HG03135 (cell line): ENCODE data around the gene SH3TC2.

Source experiments
- ATAC-seq: cut with Tn5 transposase; IDR thresholded peaks from one replicate; pipeline ENCODE4 v1.9.1; 2021; ENCODE audit warnings: mild to moderate bottlenecking, moderate library complexity; ENCODE audit not compliant: unreplicated experiment

Gene SH3TC2

DNA sequence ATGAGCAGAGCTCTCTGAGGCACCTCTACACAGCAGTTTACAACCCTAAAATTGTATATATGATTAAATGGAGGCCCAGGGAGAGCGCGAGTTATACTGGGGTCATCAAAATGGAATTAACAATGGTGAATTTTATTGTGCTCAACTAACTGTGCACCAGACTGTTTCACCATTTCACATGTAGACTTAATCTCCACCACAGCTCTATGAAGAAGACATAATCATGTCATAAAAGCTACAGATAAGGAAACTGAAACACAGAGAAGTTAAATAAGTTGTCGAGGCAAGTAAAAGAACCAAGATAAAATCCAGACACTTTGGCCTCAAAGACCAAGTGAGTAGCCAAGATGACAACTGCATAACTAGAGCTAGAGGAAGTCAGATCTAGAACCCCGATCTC, 1.5 kb downstream of the SH3TC2 start:
- no peak for ATAC-seq

DNA sequence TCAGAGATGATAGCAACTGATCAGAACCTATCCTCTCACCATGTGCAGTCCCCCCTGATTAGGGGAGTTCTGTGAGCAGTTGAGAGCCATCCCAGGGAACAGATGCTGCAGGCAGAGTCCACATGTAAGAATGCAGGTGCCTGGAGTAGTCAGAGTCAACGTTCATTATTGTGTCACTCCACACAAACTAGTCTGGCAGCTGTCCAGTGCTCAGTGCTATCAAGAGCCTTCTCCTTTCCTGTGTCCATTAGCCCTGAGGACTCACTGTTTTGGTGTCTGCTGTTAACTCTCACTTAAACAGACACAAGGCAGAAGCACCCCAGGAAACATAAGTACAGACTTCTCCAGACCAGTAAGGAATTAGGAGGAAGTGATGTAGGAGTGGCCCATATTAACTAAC, 2.5 kb downstream of the SH3TC2 start:
- no peak for ATAC-seq

DNA sequence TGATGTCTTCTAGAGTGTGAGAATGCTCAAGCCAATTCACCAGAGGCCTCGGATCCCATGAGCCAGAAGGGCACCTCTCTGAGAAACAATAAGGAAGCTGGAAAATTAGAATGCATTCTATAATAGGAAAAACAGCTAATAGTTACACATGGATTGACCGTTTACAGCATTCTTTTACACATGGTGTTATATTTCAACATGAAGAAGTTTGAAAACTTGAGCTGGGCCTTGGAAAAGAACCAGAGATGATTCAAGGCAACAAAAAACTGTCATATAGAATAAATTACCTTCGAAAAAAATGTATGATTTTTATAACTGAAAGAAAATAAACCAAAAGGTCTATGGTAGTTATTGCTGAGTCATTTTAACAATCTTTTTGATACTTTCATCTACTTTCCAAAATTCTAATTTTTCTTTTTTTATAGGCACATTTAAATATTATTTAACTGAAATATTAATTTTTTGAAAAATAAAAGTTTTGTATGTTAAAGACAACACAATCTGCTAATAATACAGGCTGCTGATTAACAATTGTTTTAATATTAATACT, 6.2 kb downstream of the SH3TC2 start:
- ATAC-seq: no peak

DNA sequence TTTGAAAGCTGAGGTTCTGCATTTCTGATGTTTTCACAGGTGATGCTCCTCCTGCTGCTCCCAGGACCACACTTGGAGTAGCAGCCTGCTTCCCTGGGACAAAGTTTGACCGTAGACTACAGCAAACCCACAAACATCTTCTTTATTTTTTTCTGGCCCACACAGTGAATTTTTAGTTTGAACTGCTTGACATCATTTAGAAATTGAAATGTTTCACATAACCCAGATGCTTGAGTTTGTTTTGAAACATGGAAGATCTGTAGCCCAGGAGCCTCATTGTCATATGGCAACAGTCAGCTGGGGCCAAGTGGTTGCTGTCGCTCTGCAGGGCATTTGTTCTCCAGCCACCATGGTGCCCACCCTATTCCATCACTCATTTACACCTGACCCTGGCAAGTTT, 8.4 kb downstream of the SH3TC2 start:
- ATAC-seq: no peak

DNA sequence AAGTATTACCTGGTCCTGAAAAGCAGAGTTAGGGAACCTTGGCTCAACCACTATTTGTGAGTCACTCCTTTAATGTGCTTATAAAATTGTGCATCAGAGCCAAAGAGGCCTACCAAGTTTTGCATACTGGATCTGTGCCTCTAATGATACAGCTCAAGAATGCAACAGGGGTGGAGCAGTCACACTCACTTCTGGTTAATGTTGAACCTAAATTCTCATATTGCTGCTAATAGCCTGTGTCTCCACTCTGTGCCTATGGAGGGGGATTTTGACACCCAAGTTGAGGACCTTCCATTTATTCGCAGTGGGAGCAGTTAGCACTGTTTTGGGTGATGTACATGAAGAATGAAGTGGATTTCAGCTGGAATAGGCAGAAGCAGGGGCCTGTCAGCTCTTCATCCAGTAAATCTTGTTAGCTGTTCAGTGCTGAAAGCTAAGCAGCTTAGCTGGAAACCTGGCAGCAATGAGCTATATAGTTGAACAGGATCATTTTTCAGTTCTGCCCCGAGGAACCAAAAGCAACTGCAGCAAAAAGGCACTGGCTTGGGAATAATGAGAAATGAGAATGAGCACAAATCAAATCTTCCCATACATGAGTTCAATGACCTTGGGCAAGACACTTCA, 9.7 kb downstream of the SH3TC2 start:
- no peak for ATAC-seq

DNA sequence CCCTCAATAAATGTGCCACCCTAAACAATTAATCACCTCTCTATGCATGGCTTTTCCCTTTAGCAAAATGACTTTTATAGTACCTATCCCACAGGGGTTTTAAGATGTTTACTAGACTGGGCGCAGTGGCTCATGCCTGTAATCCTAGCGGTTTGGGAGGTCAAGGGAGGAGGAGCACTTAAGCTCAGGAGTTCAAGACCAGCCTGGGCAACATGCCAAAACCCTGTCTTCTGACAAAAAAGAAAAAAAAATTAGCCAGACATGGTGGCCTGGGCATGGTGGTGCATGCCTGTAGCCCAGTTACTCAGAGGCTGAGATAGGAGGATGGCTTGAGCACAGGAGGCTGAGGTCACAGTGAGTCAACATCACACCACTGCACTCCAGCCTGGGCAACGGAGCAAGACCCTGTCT, 13.5 kb downstream of the SH3TC2 start:
- ATAC-seq: no peak

DNA sequence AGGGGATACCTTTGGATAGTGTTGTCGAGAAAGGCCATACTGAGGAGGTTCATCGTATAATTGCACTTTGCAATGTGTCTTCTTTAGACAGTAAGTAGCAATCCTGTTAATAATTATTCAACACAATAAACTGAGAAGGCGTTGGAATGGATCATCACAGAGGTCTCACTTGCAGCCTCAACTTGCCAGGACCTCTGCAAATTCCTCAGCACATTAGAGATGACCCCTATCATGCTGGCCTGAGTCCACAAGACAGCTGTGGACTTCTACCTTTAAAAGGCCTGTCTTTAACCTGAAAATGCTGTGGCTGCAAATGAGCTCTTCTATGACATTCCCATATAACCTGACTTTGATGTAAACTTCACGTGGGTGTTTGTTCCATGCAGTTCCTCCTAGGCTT, 14.1 kb downstream of the SH3TC2 start:
- ATAC-seq: no peak

DNA sequence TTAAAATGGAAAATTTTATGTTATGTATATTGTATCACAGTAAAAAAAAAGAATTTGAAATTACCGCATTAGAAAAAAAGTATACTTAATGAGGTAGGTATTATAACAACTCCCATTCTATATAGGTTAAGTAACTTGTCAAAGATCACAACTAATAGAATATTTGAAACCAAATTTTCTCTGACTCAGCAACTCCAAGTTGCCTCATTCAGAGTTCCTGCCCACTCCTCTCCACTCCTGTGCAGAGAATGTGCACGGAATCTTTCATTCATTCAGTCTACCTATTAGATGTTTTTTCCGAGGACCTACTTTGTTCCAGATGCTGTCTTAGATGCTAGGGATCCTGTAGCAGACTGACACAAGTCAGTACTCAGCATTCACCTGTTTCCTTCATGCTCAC, 15.4 kb downstream of the SH3TC2 start:
- ATAC-seq: no peak

DNA sequence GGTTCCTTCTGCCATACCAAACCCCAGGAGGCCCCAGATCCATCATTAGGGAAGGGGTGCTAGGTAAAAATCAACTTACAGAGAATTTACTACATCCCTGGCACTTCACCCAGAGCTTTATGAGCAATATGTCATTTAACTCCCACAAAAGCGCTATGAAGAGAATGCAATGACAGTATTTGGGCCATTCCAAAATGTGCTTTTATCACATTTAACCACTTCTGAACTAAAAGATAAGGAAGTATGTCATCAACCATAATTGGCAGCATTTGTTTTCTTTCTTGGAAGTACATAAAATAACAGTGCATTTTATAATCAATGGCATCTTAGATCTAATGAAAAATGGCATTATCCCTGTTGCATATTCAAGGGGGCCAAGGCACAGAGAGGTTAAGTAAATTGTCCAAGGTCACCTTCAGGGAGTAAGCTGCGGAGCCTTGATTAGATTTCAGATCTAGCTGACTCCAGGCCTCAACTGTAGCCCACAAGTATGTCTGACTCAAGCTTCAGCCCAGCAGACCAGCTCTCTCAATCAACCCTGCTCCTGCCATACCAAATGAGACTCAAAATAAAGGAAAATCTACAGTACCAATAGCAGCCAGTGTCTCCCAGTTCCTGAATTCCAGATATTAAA, 16.5 kb downstream of the SH3TC2 start:
- ATAC-seq: no peak

DNA sequence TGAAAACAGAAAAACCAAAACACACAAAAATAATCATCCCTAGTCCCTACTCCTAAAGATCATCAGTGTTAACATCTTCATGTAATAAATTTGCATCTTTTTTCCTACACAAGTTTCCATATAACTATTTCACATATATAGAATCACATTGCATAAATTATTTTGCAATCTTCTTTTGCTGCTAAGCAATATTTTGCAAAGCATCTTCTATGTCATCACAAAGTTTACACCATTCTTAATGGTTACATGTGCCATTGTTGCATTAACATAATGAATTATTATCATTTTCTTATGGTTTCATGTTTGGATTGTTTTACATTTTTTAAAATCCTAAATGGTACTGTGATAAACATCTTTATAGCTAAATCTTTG, 17.8 kb downstream of the SH3TC2 start:
- no peak for ATAC-seq

DNA sequence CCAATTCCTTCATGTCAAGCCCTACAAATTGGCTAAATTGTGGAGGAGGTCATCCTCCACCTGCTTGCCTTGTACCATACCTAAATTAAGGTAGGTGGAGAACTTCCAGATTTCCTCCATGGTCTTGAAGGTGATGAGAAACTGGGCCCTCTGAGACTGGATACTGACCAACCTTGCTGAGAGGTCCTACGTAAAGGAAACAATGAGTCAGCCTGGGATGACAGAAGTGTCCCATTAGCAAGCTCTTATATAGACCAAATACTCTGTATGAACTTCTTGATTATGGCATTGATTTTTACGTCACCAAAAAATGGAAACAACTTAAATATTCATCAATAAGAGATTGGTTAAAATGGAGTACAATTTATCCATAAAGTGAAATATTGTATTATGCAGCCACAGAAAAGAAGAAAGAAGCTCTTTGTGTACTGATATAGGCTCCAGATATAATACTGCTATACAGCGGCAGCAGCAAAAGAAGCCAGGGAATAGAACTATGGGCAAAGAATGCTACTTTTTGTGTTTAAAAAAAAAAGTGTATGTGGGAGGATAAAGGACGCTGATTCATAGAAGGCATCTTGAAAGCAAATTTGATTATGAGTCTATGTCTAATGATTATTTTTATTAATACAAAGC, 18.3 kb downstream of the SH3TC2 start:
- ATAC-seq: no peak

DNA sequence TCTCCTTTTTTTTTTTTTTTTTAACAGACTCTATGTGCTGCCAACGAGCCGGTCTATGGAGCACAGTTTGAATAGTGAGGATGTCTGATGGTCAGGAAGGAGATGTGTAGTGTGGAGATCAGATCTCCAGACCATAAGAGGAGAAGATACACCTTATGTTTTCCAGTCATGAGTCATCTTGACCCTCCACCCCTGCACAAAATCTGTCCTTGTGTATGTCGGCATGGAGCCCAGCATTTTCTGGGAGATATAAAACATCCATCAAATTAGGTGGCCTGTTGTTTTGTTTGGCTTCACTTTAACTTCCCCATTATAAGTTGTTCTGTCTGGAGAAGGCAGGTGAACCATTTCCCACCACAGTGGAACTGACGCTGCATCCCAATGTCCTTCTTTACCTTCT, 19.2 kb downstream of the SH3TC2 start:
- ATAC-seq: no peak

DNA sequence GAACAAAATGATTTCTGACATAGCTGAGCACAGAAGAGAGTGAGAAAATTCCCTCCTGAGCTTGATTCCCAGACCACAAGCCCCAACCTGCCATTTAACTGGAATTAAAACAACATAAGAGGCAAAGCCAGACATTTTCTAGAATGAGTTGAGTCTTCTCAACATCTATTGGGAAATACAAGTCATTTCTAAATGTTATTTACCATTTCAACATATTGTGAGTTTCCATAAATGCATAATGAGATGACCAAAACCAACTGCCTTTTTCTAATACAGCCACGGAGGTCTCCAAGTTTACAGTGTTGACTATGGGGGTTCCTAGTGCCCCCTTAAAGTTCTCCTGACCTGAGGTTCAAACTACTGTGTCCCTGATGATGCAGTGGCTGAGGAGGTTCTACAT, 20.0 kb downstream of the SH3TC2 start:
- ATAC-seq: no peak

DNA sequence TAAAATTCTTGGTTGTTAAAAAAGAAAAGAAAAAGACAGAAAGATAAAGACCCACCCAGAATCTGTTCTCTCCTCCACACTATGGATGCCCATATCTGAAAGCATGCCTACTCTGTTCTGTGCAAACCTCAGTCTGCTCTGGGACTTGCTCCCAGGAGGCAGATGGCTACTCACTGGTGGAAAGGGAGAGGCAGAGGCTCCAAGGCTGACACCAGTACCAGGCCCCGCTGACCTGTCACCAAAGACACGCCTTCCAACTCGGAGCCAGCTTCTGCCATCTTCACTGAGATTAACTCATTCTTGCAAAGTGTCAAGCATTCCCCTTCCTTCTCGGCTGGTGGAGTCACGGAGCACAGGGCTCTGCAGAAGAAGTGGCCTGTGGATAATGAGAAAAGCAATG, 21.6 kb downstream of the SH3TC2 start:
- ATAC-seq: no peak

DNA sequence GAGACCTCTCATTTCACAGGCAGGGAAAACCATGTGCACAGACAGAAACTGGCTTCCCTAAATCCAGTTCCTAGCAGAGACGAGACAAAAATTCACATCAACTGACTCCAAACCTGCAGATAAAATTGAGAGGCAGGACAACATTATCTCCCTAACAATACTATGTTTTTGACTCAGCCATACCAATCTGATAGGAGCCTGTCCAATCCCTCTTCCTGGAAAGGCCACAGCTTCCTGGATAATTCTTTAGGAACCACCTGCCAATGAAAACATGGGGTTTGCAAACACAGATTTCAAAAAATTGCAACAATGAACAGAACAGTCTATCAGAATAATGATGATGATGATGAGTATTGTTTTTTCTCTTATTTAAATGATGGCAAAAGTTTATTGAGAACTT, 22.4 kb downstream of the SH3TC2 start:
- no peak for ATAC-seq

DNA sequence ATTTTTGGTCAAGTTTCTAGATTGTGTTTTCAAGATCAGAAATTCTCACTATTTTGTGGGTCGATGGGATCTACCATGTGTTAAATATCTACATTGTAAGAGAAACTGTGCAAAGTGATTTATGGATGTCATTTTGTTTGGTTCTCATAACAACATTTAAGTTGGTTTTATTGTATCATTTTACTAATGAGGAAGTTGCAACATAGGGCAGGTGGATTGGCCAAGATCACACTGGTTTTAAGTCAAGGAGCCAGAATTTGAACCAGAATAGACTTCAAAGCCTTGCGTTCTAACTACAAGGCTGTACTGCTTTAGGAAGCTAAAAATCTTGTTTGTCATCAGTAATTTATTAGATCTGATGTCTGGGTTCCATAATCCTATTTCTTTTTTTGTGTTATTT, 23.4 kb downstream of the SH3TC2 start:
- ATAC-seq: no peak

DNA sequence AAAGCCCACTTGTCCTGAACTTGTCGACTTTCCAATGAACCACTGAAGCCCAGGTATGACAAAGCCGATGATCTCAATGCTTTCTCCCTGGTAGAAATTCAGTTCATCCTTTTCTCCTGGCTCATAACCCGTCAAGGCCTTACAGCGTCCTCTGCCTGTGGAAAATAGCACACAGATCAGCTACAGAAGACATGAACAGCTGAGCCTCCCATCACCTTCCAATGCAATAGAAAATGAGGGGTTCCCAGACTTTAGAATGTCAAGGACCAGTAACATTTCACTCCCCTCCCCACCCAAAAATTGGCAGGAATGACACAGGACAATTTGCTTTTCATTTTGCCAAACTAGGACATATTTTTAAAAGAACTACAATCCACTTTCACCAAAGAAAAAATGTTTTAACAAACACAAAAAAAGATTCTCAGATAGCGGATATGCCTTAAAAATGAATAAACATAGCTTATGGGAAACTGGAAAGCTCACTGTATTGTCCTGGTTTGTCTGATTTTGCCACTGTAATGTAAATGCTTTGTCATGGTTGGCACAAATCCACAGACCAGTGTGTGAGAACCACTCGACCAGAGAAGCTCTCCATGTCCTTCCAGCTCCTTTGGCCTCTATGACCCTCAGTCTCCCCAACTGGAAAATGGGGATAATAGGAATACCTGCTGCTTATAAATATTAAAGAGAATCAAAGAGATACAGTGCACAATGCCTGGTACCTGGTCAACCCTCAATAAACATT, 24.4 kb downstream of the SH3TC2 start:
- ATAC-seq: no peak

DNA sequence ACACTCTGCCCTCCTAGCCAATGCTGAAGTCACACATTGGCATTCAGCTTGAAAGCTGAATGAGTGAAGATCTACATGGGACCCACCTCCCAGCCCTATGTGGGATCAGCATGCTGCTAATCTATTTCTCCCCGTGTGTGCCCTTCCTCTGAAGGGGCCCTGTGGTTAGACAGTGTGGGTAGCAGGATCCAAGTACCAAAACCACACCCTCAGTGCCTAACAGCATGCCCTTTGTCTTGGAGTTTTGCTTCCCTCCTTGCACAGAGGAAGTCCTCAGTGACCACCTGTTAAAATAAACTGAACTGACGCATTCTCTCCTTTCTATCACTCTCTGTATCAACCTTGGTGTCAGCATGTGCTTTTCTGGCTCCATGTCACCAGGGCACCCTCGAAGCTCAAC, 25.0 kb downstream of the SH3TC2 start:
- ATAC-seq: no peak

DNA sequence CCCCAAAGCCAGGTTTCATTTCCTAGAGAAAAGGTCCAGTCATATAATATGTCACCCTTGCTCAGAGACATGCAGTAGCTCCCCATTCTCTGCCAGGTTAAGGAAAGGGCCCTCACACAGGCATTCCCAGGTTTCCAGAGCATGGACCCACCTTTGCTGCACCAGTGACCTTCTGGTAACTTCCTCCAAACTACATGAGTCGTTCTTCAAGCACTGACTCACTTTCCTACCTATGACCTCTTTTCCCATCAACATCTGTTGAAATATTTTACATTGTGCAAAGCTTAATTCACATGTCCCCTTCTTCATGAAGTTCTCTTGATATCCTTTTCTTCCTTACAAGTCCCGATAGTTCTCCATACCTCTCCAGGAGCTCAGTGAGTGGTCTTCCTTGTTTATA, 25.9 kb downstream of the SH3TC2 start:
- ATAC-seq: no peak

DNA sequence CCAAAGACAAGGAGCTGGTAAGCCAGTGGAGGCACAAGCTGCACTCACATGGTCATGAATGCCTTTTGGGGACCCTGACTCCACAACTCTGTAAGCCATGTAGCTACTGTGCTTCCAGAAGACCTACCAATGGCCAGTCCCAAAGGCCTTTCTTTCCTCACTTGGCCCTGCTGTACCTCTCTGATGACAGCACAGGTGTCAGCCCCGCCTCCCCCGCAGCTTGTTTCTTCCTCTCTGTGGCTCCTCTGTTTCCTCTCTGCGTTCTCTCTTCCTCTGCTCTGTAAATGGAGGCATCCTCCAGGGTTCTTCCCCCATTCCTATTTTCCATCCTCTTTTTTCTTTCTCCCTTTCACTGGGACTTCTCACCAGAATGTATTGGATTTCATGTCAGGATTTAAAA, 26.7 kb downstream of the SH3TC2 start:
- no peak for ATAC-seq

DNA sequence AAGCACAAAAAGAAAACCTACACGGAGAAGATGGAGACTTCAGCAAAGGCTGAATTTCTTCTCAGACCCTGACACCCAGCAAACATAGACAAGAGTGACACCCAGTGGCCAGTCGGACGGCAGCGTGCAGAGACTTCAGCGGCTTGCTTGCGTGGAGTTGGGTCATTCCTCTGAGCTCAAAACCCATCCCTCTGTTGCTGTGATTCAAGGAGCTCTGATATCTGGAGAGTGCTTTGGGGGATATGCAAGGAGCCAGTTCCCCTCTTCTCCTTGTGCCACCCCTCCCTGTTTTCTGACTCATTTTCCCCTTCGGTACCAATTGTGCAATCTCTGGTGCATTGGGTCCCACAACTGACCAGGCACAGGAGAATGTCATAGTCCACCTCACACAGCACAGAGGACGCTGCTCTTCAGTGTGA, 27.5 kb downstream of the SH3TC2 start:
- ATAC-seq: peak; percentile 90
